GM12864 (cell line): ENCODE data around the gene FAT4.

Experiments
- DNase-seq: peaks from one replicate; pipeline ENCODE4 v3.0.0-alpha.2; 2011; ENCODE audit warnings: low read depth
- H3K4me3 ChIP-seq: 2 replicates; pipeline ENCODE4 v1.5.1; 2011; ENCODE audit warnings: mild to moderate bottlenecking, low read depth, low read length, control low read depth
- TF ChIP-seq, protein P1 (sequence below): IDR thresholded peaks from 2 replicates; pipeline ENCODE4 v1.5.1; 2011; ENCODE audit warnings: low read depth, mild to moderate bottlenecking, moderate library complexity, low read length, control low read depth, inconsistent platforms; ENCODE audit errors: missing control alignments

The FAT4 gene

DNA sequence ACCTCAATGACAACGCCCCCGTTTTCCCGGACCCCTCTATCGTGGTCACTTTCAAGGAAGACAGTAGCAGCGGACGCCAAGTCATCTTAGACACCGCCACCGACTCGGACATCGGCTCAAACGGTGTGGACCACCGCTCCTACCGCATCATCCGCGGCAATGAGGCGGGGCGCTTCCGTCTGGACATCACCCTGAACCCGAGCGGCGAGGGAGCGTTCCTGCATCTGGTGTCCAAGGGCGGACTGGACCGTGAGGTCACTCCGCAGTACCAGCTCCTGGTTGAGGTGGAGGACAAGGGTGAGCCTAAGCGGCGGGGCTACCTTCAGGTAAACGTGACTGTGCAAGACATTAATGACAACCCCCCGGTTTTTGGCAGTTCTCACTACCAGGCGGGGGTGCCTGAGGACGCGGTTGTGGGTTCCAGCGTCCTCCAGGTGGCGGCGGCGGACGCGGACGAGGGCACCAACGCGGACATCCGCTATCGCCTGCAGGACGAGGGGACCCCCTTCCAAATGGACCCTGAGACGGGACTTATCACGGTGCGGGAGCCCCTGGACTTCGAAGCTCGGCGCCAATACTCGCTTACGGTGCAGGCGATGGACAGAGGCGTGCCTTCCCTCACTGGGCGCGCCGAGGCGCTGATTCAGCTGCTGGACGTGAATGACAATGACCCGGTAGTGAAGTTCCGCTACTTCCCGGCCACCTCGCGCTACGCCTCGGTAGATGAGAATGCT lies 2.2 kb downstream of the FAT4 start:
- TF ChIP-seq, protein P1, sequence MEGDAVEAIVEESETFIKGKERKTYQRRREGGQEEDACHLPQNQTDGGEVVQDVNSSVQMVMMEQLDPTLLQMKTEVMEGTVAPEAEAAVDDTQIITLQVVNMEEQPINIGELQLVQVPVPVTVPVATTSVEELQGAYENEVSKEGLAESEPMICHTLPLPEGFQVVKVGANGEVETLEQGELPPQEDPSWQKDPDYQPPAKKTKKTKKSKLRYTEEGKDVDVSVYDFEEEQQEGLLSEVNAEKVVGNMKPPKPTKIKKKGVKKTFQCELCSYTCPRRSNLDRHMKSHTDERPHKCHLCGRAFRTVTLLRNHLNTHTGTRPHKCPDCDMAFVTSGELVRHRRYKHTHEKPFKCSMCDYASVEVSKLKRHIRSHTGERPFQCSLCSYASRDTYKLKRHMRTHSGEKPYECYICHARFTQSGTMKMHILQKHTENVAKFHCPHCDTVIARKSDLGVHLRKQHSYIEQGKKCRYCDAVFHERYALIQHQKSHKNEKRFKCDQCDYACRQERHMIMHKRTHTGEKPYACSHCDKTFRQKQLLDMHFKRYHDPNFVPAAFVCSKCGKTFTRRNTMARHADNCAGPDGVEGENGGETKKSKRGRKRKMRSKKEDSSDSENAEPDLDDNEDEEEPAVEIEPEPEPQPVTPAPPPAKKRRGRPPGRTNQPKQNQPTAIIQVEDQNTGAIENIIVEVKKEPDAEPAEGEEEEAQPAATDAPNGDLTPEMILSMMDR = no peak
- no peak for DNase-seq
- no peak overlapping the region for H3K4me3 ChIP-seq

- H3K4me3 ChIP-seq = no peak overlapping the region
- no peak for DNase-seq
- TF ChIP-seq, protein P1 = no peak
Measured at GRCh38 chr4:125317525-125317877, 2.7 kb downstream of the FAT4 start.

GRCh38 chr4:125319311-125319710 lies 4.6 kb downstream of the FAT4 start:
- no peak overlapping the region for H3K4me3 ChIP-seq
- TF ChIP-seq, protein P1 = no peak
- no peak for DNase-seq

GRCh38 chr4:125321709-125322365 lies 7.1 kb downstream of the FAT4 start:
- DNase-seq = no peak
- TF ChIP-seq, protein P1 = no peak
- H3K4me3 ChIP-seq = no peak overlapping the region

DNA sequence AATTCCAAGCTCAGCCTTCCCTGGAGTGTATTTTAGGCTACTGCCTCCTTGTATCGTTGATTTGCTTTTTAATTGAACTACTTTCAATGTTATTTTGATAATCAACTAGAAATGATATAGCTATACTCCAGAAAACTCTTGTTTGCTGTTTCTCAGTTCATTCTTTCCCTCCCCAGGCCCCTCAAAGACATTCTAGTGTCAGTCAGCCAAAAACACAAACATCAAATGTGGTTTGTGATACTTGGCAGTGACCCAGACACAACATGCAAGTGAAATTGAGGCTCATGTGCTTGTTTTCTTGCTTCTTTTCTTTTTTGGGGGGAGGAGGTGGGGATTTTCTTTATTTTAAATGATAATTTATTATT lies 7.6 kb downstream of the FAT4 start:
- TF ChIP-seq, protein P1 = no peak
- no peak overlapping the region for H3K4me3 ChIP-seq
- no peak for DNase-seq

DNA sequence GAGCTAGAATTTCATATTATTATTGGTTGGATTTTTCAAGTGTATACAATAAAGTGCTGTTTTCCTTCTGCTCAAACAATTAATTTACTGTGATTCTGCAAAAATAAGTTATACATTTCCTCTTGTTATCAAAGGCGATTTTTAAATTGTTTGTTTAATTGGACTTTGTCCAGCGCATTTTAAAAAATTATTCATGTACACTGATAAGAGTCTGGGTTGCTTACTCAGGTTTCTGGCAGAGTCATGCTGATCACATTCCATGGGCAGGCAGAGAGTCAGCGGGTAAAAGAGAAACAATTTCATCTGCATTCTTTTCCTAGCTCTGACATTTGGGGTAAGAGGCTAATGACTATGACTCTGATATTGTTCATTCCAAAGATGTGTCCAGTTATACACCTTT lies 8.9 kb downstream of the FAT4 start:
- DNase-seq = no peak
- no peak overlapping the region for H3K4me3 ChIP-seq
- TF ChIP-seq, protein P1 = no peak

DNA sequence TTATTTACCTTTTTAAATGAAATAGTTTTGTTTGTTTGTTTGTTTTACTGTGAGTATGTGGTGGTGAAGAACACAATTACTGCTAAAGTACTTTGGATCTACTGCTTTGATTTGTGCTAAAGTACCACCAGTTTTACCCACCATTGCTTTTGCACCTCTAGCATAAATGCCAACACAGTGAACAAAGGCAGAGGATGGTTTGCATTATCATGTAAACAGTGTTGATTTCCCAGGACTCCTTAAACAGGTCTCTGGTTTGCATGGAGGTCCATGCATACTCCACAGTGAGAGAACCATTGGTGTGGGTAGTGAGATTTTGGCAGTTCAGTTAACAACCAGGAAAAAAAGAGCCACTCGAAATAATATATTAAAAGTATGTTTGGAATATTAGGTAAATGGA lies 11.0 kb downstream of the FAT4 start:
- TF ChIP-seq, protein P1 = no peak
- no peak for DNase-seq

More for the DNA sequence above, 11.0 kb downstream of the FAT4 start:
- no peak overlapping the region for H3K4me3 ChIP-seq
